ENCODE data around the gene PPM1J.

The PPM1J gene

GRCh38 chr1:112695276-112695675 is 19.9 kb downstream of the PPM1J start:
- no peaks in the 10 kb centered on the region for H3K9me3 Mint-ChIP-seq
- no peak overlapping the region for H3K27ac Mint-ChIP-seq
- no peaks in the 10 kb centered on the region for H3K27me3 Mint-ChIP-seq
- peaks cover 6% of the 10 kb centered on the region for H3K36me3 Mint-ChIP-seq
- no peak overlapping the region for H3K4me3 Mint-ChIP-seq
- H3K4me1 Mint-ChIP-seq = peaks cover 17% of the 10 kb centered on the region
- no peak for ATAC-seq (ENCODE audit: low read depth)
- no peak for DNase-seq (ENCODE audit: low spot score in 2 of 2)

DNA sequence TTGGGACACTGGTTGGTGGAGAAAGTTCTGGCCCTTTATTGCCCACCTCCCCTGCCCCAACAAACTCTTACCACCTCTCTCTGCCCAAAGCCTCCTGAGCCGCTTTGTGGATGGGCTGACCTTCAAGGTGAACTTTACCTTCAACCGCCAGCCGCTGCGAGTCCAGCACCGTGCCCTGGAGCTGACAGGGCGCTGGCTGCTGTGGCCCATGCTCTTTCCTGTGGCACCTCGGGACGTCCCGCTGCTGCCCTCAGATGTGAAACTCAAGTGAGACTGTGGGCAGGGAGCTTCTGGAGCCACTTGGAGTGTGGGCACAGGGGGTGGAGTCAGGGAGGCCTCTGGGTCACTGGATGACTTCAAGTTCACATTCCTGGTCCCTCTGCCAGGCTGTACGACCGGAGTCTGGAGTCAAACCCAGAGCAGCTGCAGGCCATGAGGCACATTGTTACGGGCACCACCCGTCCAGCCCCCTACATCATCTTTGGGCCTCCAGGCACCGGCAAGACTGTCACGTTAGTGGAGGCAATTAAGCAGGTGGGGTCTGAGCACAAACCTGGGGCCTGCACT is 20.7 kb downstream of the PPM1J start:
- ATAC-seq (ENCODE audit: low read depth) = no peak
- no peaks in the 10 kb centered on the region for H3K27me3 Mint-ChIP-seq
- DNase-seq (ENCODE audit: low spot score in 2 of 2) = no peak
- peaks cover 6% of the 10 kb centered on the region for H3K36me3 Mint-ChIP-seq
- peaks cover 9% of the 10 kb centered on the region for H3K4me1 Mint-ChIP-seq
- H3K27ac Mint-ChIP-seq = no peak overlapping the region
- H3K9me3 Mint-ChIP-seq = no peaks in the 10 kb centered on the region
- H3K4me3 Mint-ChIP-seq = no peak overlapping the region

GRCh38 chr1:112693821-112694220 is 21.3 kb downstream of the PPM1J start:
- ATAC-seq (ENCODE audit: low read depth) (no peak), DNase-seq (ENCODE audit: low spot score in 2 of 2) (no peak)
- Mint-ChIP-seq H3K4me1 (peaks cover 3% of the 10 kb centered on the region), H3K27me3 (no peaks in the 10 kb centered on the region), H3K27ac (no peak overlapping the region), H3K4me3 (no peak overlapping the region), H3K9me3 (no peaks in the 10 kb centered on the region), H3K36me3 (peaks cover 8% of the 10 kb centered on the region)

- Mint-ChIP-seq H3K4me1 (no peaks in the 10 kb centered on the region), H3K9me3 (no peaks in the 10 kb centered on the region), H3K36me3 (peaks cover 9% of the 10 kb centered on the region), H3K27ac (no peak overlapping the region), H3K4me3 (no peak overlapping the region), H3K27me3 (no peaks in the 10 kb centered on the region)
- DNase-seq (ENCODE audit: low spot score in 2 of 2) (no peak), ATAC-seq (ENCODE audit: low read depth) (no peak)
These were observed 22.5 kb downstream of the PPM1J start for GRCh38 chr1:112692681-112693080.

DNA sequence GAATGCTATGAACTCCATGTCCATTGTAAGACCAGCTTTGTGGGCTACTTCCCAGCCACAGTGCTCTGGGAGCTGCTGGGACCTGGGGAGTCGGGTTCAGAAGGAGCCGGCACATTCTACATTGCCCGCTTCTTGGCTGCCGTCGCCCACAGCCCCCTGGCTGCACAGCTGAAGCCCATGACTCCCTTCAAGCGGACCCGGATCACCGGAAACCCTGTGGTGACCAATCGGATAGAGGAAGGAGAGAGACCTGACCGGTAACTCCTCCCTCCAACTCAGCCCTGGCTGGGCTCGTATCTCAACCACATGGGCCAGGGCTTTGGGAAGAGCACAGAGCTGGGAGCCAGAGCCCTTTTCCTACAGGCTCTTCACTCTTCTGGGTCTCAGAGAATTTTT is 25.3 kb downstream of the PPM1J start:
- ATAC-seq (ENCODE audit: low read depth) (no peak), DNase-seq (ENCODE audit: low spot score in 2 of 2) (no peak)
- Mint-ChIP-seq H3K4me1 (peaks cover 8% of the 10 kb centered on the region), H3K36me3 (peaks cover 9% of the 10 kb centered on the region), H3K4me3 (no peak overlapping the region), H3K27me3 (no peaks in the 10 kb centered on the region), H3K9me3 (no peaks in the 10 kb centered on the region), H3K27ac (no peak overlapping the region)

- no peak for DNase-seq (ENCODE audit: low spot score in 2 of 2)
- Mint-ChIP-seq H3K27ac (peak overlapping the region; percentile 60), H3K9me3 (no peaks in the 10 kb centered on the region), H3K36me3 (peaks cover 9% of the 10 kb centered on the region), H3K4me3 (no peak overlapping the region), H3K27me3 (no peaks in the 10 kb centered on the region), H3K4me1 (peaks cover 8% of the 10 kb centered on the region)
- no peak for ATAC-seq (ENCODE audit: low read depth)
These were observed 25.8 kb downstream of the PPM1J start for GRCh38 chr1:112689196-112689841.

DNA sequence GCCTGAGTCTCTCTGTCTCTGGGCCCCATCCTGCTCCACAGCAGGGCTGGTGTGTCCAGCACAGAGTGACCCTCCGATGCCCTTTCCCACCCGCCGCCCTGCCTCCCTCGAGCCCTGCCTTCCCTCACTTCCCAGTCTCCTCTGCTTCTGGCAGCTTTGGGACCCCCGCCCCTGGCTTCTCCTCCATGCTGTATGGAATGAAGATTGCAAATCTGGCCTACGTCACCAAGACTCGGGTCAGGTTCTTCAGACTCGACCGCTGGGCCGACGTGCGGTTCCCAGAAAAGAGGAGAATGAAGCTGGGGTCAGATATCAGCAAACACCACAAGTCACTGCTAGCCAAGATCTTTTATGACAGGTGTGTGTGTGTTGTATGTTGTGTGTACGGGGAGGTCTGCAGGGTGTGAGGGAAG is 26.3 kb downstream of the PPM1J start:
- Mint-ChIP-seq H3K9me3 (no peaks in the 10 kb centered on the region), H3K36me3 (peaks cover 9% of the 10 kb centered on the region), H3K4me1 (peaks cover 8% of the 10 kb centered on the region), H3K4me3 (no peak overlapping the region), H3K27me3 (no peaks in the 10 kb centered on the region), H3K27ac (peak overlapping the region; percentile 60)
- DNase-seq (ENCODE audit: low spot score in 2 of 2) = no peak
- ATAC-seq (ENCODE audit: low read depth) = no peak

DNA sequence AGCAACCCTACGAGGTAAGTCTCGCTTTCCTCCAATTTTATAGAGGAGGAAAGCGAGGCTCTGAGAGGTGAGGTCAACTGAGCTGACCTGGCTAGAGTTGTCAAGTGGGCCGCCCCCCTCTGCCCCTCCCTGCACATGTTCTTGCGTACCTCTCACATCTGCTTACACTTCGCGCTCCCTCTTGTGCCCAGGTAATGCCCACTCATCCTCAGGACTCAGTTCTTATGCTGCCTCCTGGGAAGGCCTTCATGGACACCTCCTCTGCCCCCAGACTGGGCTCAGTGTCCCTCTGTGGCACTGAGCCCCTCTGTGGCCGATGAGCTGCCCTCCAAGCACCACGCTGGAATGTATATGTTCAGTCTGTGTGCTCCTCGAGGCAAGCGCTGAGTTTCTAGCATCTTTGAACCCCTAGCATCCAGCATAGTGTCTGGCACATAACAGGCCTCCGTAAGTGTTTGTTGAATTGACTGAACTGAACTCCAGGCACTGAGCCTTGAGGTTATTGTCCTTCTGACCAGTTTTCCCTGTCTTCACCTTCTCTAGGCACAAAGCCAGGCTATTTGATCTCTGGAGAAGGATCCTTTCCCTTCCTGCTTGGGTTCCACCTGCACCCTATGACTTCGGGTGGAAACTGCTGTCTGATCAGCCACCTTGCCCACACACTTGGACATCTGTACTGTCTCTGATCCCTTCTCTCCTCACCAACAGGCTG is 27.2 kb downstream of the PPM1J start:
- no peak overlapping the region for H3K27ac Mint-ChIP-seq

GRCh38 chr1:112687361-112687760 is 27.8 kb downstream of the PPM1J start:
- H3K27me3 Mint-ChIP-seq = no peaks in the 10 kb centered on the region
- H3K9me3 Mint-ChIP-seq = no peaks in the 10 kb centered on the region
- H3K4me1 Mint-ChIP-seq = peaks cover 8% of the 10 kb centered on the region
- no peak overlapping the region for H3K4me3 Mint-ChIP-seq
- no peak for ATAC-seq (ENCODE audit: low read depth)
- DNase-seq (ENCODE audit: low spot score in 2 of 2) = no peak
- H3K27ac Mint-ChIP-seq = no peak overlapping the region
- peaks cover 7% of the 10 kb centered on the region for H3K36me3 Mint-ChIP-seq

More for the DNA sequence above, 27.2 kb downstream of the PPM1J start:
- Mint-ChIP-seq H3K9me3 (no peaks in the 10 kb centered on the region), H3K27me3 (no peaks in the 10 kb centered on the region), H3K36me3 (peaks cover 9% of the 10 kb centered on the region), H3K4me3 (no peak overlapping the region), H3K4me1 (peaks cover 8% of the 10 kb centered on the region)
- DNase-seq (ENCODE audit: low spot score in 2 of 2) = no peak
- ATAC-seq (ENCODE audit: low read depth) = no peak

DNA sequence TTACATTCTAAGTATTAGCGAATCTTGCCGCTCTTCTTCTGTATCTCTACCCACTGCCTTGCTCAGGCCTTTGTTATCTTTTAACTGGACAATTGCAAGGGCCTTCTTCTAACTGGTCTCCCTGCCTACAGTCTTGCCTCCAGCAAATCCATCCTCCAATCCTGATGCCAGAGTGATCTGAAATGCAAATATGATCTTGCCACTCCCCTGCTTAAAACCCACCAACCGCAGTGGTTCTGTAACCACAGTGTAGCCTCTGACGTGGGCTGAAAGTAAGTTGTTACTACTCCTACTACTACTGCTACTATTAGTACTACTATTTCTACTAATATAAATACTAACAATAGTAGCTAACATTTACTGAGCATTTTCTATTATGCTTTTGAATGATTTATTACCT is 28.3 kb downstream of the PPM1J start:
- ATAC-seq (ENCODE audit: low read depth) (peak; percentile 42), DNase-seq (ENCODE audit: low spot score in 2 of 2) (no peak)
- Mint-ChIP-seq H3K4me1 (peaks cover 8% of the 10 kb centered on the region), H3K27ac (no peak overlapping the region), H3K9me3 (no peaks in the 10 kb centered on the region), H3K36me3 (peaks cover 7% of the 10 kb centered on the region), H3K4me3 (no peak overlapping the region), H3K27me3 (no peaks in the 10 kb centered on the region)

GRCh38 chr1:112686417-112686816 is 28.7 kb downstream of the PPM1J start:
- no peaks in the 10 kb centered on the region for H3K27me3 Mint-ChIP-seq
- no peak for DNase-seq (ENCODE audit: low spot score in 2 of 2)
- H3K36me3 Mint-ChIP-seq = peaks cover 5% of the 10 kb centered on the region
- H3K4me3 Mint-ChIP-seq = no peak overlapping the region
- H3K4me1 Mint-ChIP-seq = peaks cover 8% of the 10 kb centered on the region
- H3K9me3 Mint-ChIP-seq = no peaks in the 10 kb centered on the region
- H3K27ac Mint-ChIP-seq = no peak overlapping the region
- no peak for ATAC-seq (ENCODE audit: low read depth)

DNA sequence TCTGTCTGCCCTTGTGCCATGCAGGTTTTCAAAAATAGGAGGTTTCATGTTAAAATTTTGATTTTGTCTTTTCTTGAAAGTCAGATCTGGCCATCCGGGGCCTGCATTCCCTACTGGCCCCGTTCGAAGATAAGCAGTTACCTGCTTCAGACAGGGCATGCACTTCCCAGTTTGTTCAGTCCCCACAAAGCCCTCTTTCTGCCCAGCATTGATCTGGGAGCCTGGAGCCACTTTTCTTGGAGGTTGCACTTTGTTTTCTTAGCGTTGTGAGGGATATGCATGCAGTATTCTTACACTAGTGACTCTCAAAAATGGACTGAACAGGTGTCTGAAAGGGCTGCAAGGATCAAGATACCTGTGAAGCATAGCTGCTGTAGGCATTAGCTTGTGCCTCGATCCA is 29.2 kb downstream of the PPM1J start:
- ATAC-seq (ENCODE audit: low read depth) (no peak), DNase-seq (ENCODE audit: low spot score in 2 of 2) (no peak)
- Mint-ChIP-seq H3K4me1 (peaks cover 8% of the 10 kb centered on the region), H3K36me3 (peaks cover 5% of the 10 kb centered on the region), H3K27ac (no peak overlapping the region), H3K9me3 (no peaks in the 10 kb centered on the region), H3K4me3 (no peak overlapping the region), H3K27me3 (no peaks in the 10 kb centered on the region)

DNA sequence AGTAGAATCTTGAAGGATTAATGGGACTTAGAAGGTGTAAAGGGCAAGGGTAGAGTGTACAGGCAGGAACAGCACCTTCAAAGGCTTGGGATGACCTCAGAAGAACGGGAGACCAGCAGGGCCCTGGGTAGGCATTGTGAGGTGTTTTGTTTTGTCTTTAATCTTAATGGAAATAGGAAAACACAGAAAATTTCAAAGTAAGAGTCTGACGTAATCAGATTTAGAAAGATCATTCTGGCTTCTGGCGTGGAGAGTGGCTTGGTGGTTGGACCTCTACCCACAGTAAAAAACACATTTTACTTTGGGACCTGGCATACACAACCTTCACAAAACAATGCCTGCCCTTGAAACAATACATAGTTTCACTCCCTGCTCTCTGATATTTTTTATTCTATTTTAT is 36.5 kb downstream of the PPM1J start:
- Mint-ChIP-seq H3K9me3 (no peaks in the 10 kb centered on the region), H3K27me3 (no peaks in the 10 kb centered on the region), H3K27ac (no peak overlapping the region), H3K4me3 (no peak overlapping the region), H3K36me3 (peaks cover 2% of the 10 kb centered on the region), H3K4me1 (peaks cover 23% of the 10 kb centered on the region)
- ATAC-seq (ENCODE audit: low read depth) (no peak), DNase-seq (ENCODE audit: low spot score in 2 of 2) (no peak)

DNA sequence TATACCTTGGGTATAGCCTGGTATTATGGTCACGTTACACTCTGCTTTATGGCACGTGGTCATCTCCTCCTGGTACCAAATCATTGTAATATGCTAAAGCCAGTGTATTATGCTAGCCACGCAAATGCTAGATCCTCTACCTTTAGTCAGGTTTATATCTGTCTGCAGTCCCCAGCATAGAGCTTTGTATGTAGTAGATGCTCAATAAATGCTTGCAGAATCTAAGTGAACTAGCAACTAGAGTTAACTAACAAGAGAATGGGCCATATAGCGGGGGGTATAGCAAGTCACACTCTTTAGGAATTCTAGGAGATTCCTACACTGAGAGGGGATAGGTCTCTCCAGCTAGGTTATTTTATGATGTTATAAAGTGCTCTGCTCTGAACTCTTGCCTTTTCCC is 37.6 kb downstream of the PPM1J start:
- no peaks in the 10 kb centered on the region for H3K27me3 Mint-ChIP-seq
- no peak for ATAC-seq (ENCODE audit: low read depth)
- H3K4me1 Mint-ChIP-seq = peaks cover 30% of the 10 kb centered on the region
- H3K4me3 Mint-ChIP-seq = no peak overlapping the region
- no peaks in the 10 kb centered on the region for H3K9me3 Mint-ChIP-seq
- no peak overlapping the region for H3K27ac Mint-ChIP-seq
- DNase-seq (ENCODE audit: low spot score in 2 of 2) = no peak
- H3K36me3 Mint-ChIP-seq = peaks cover 2% of the 10 kb centered on the region

Measured in memory B cell (primary cell).